ENCODE data around the gene FLRT2. TPM values are rescaled to one million over a fixed set of nuclear protein-coding genes. Genes with fewer than 3 reads are reported as not detected.

The FLRT2 gene
- polyA plus RNA-seq, 3 donors: 0.01 TPM; not detected in 2

DNA sequence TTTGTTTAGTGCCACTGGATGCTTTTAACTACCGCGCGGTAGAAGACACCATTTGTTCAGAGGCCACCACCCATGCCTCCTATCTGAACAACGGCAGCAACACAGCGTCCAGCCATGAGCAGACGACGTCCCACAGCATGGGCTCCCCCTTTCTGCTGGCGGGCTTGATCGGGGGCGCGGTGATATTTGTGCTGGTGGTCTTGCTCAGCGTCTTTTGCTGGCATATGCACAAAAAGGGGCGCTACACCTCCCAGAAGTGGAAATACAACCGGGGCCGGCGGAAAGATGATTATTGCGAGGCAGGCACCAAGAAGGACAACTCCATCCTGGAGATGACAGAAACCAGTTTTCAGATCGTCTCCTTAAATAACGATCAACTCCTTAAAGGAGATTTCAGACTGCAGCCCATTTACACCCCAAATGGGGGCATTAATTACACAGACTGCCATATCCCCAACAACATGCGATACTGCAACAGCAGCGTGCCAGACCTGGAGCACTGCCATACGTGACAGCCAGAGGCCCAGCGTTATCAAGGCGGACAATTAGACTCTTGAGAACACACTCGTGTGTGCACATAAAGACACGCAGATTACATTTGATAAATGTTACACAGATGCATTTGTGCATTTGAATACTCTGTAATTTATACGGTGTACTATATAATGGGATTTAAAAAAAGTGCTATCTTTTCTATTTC is 93.2 kb downstream of the FLRT2 start:
- Mint-ChIP-seq H3K4me3 (peak overlapping the region in 1 of 2 donors; percentile 26), H3K9me3 (peaks cover 0 to 13% (median 6%) of the 10 kb centered on the region in 7 donors), H3K36me3 (no peaks in the 10 kb centered on the region), H3K27me3 (ENCODE audit: low read depth in 3 of 3) (peaks cover 7 to 11% (median 10%) of the 10 kb centered on the region in 3 donors), H3K27ac (no peak overlapping the region), H3K4me1 (peaks cover 14% of the 10 kb centered on the region)
- Histone ChIP-seq H3K4me3 (replicated peaks in 1 of 3; ENCODE audit: low read depth in 2 of 3, low read length in 3 of 3) (no peak overlapping the region), H3K79me2 (ENCODE audit: insufficient read depth, low read length) (no peaks in the 10 kb centered on the region), H3K27ac (ENCODE audit: low read depth in 1 of 2, low read length in 2 of 2) (no peak overlapping the region), H3K27me3 (ENCODE audit: control insufficient read depth in 2 of 2, insufficient read depth in 2 of 2, low read length in 2 of 2) (peaks cover 0 to 2% of the 10 kb centered on the region in 2 donors), H3K4me2 (replicated peaks; ENCODE audit: extremely low read depth, low read length, poor library complexity, severe bottlenecking) (no peak overlapping the region), H3K9ac (ENCODE audit: insufficient read depth, low read length, poor library complexity, severe bottlenecking) (no peak overlapping the region), H3K4me1 (ENCODE audit: control insufficient read depth in 1 of 2, insufficient read depth in 2 of 2, low read length in 2 of 2) (peaks cover 17 to 26% of the 10 kb centered on the region in 2 donors), H4K20me1 (ENCODE audit: insufficient read depth, low read length) (no peaks in the 10 kb centered on the region), H3K36me3 (replicated peaks in 1 of 2; ENCODE audit: control insufficient read depth in 1 of 2, insufficient read depth in 2 of 2, low read length in 2 of 2) (no peaks in the 10 kb centered on the region), H2AFZ (ENCODE audit: insufficient read depth, low read depth, low read length, poor library complexity, severe bottlenecking) (no peak overlapping the region), H3K9me3 (replicated peaks in 1 of 2; ENCODE audit: control insufficient read depth in 1 of 2, insufficient read depth in 1 of 2, low read length in 2 of 2) (peaks cover 0 to 7% of the 10 kb centered on the region in 2 donors)
- no peak for TF ChIP-seq CTCF (IDR thresholded peaks at IDR 0.05)
- intact Hi-C loops (cut with micrococcal nuclease): loop anchor here in 1 of 2 donors (10.0 kb wide), 1 partner anchor 58 kb away; no protein-coding TSS in a partner anchor
- WGBS (ENCODE audit: insufficient coverage): 98% methylated on average over 19 of the region's 27 CpGs
- DNase-seq: no peak

GRCh38 chr14:85625925-85626585 is 96.1 kb downstream of the FLRT2 start:
- no peak for DNase-seq
- H4K20me1 ChIP-seq (ENCODE audit: insufficient read depth, low read length): no peaks in the 10 kb centered on the region
- H3K9me3 ChIP-seq (replicated peaks in 1 of 2; ENCODE audit: control insufficient read depth in 1 of 2, insufficient read depth in 1 of 2, low read length in 2 of 2): peaks cover 0 to 7% of the 10 kb centered on the region in 2 donors
- Mint-ChIP-seq H3K36me3 (no peaks in the 10 kb centered on the region), H3K4me1 (peaks cover 3% of the 10 kb centered on the region), H3K9me3 (peaks cover 0 to 13% (median 6%) of the 10 kb centered on the region in 7 donors), H3K4me3 (no peak overlapping the region), H3K27ac (no peak overlapping the region), H3K27me3 (ENCODE audit: low read depth in 3 of 3) (peaks cover 7 to 11% (median 8%) of the 10 kb centered on the region in 3 donors)
- no peak overlapping the region for H3K27ac ChIP-seq (ENCODE audit: low read depth in 1 of 2, low read length in 2 of 2)
- no peak overlapping the region for H3K4me3 ChIP-seq (replicated peaks in 1 of 3; ENCODE audit: low read depth in 2 of 3, low read length in 3 of 3)
- H3K27me3 ChIP-seq (ENCODE audit: control insufficient read depth in 2 of 2, insufficient read depth in 2 of 2, low read length in 2 of 2): peaks cover 0 to 2% of the 10 kb centered on the region in 2 donors
- TF ChIP-seq CTCF (IDR thresholded peaks at IDR 0.05): no peak
- H3K4me2 ChIP-seq (replicated peaks; ENCODE audit: extremely low read depth, low read length, poor library complexity, severe bottlenecking): no peak overlapping the region
- H3K36me3 ChIP-seq (replicated peaks in 1 of 2; ENCODE audit: control insufficient read depth in 1 of 2, insufficient read depth in 2 of 2, low read length in 2 of 2): no peaks in the 10 kb centered on the region
- intact Hi-C loops (cut with micrococcal nuclease): loop anchor here in 1 of 2 donors (10.0 kb wide), 1 partner anchor 61 kb away; no protein-coding TSS in a partner anchor
- no peak overlapping the region for H3K9ac ChIP-seq (ENCODE audit: insufficient read depth, low read length, poor library complexity, severe bottlenecking)
- H3K4me1 ChIP-seq (ENCODE audit: control insufficient read depth in 1 of 2, insufficient read depth in 2 of 2, low read length in 2 of 2): peaks cover 5 to 6% of the 10 kb centered on the region in 2 donors
- WGBS (ENCODE audit: insufficient coverage): 100% methylated on average over 2 of the region's 3 CpGs
- H3K79me2 ChIP-seq (ENCODE audit: insufficient read depth, low read length): no peaks in the 10 kb centered on the region
- no peak overlapping the region for H2AFZ ChIP-seq (ENCODE audit: insufficient read depth, low read depth, low read length, poor library complexity, severe bottlenecking)

All from CD14-positive monocyte (primary cell).